ENCODE measurements around the gene LGSN.
"Not testable (repeated sequence)": the region's sequence is repeated elsewhere in the genome, so short reads cannot be mapped to it uniquely, and the experiment has no call there.

LGSN gene

GRCh38 chr6:63227928-63228894 is 91.6 kb downstream of the LGSN start:
- DNase-seq: not testable (repeated sequence)

- DNase-seq: not testable (repeated sequence)
Measured at GRCh38 chr6:63225987-63226386, 93.8 kb downstream of the LGSN start.
